Retinal pigment epithelial cell (primary cell): ENCODE results near the gene SH3BP5.

Experiments
- DNase-seq: peaks from one replicate; pipeline ENCODE4 v3.0.0-alpha.2; 2010; ENCODE audit warnings: low read depth
- H3K4me3 ChIP-seq: 2 replicates; pipeline ENCODE4 v1.5.1; 2011; ENCODE audit warnings: mild to moderate bottlenecking, low read length, control low read depth, moderate library complexity
- TF ChIP-seq, protein P1 (sequence below): conservative IDR thresholded peaks from 2 replicates; pipeline ENCODE4 v1.5.1; 2011; ENCODE audit warnings: low read depth, low read length, control low read depth, inconsistent platforms

Gene SH3BP5

GRCh38 chr3:15206662-15207576 lies 125.5 kb downstream of the SH3BP5 start:
- DNase-seq, result peak; percentile 34
- TF ChIP-seq, protein P1, sequence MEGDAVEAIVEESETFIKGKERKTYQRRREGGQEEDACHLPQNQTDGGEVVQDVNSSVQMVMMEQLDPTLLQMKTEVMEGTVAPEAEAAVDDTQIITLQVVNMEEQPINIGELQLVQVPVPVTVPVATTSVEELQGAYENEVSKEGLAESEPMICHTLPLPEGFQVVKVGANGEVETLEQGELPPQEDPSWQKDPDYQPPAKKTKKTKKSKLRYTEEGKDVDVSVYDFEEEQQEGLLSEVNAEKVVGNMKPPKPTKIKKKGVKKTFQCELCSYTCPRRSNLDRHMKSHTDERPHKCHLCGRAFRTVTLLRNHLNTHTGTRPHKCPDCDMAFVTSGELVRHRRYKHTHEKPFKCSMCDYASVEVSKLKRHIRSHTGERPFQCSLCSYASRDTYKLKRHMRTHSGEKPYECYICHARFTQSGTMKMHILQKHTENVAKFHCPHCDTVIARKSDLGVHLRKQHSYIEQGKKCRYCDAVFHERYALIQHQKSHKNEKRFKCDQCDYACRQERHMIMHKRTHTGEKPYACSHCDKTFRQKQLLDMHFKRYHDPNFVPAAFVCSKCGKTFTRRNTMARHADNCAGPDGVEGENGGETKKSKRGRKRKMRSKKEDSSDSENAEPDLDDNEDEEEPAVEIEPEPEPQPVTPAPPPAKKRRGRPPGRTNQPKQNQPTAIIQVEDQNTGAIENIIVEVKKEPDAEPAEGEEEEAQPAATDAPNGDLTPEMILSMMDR, result no peak
- peak overlapping the region; percentile 77 for H3K4me3 ChIP-seq

DNA sequence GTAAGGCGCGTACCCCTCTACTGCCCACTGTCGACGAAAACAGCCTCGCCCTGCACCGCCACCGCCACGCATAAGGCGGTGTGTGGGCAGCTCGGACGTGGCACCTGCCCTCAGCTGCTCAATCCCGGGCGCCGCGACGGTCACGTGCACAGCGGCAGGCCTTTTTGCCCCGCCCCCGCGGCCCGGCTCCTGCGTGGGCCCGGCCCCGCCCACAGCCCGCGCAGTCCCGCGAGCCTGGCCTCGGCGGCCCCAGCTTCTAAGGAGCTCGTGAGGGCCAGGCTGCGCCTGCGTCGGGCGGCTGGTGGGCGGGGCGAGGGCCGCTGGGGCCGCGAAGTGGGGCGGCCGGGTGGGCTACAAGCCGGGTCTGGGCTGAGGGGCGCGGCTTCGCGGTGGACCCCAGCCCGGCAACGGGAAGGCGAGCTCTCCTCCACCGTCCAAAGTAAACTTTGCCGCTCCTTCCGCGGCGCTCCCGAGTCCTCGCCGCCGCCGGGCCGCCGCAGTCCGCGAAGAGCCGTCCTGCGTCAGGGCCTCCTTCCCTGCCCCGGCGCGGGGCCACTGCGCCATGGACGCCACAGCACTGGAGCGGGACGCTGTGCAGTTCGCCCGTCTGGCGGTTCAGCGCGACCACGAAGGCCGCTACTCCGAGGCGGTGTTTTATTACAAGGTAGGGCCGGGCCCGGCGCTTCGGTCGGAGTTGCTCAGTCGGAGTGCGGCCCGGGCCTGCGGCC lies 126.3 kb downstream of the SH3BP5 start, which contains the start of gene CAPN7:
TSS of gene CAPN7 (plus strand) at position 313 of the 728 bp plus-strand sequence. CDS start at position 563, 250 bp downstream.
- peak; percentile 60 for DNase-seq
- H3K4me3 ChIP-seq, result peak within 1 kb of the TSS; percentile 77
- TF ChIP-seq, protein P1, result peak; percentile 56

GRCh38 chr3:15205482-15205933 lies 126.9 kb downstream of the SH3BP5 start:
- H3K4me3 ChIP-seq, result peak overlapping the region; percentile 66
- TF ChIP-seq, protein P1, result no peak
- no peak for DNase-seq
